Amniotic epithelial cell (primary cell): ENCODE results near the gene RIC3.

Experiments
- DNase-seq: peaks from one replicate; pipeline ENCODE4 v3.0.0-alpha.2; 2010; ENCODE audit warnings: low read depth

RIC3 gene

DNA sequence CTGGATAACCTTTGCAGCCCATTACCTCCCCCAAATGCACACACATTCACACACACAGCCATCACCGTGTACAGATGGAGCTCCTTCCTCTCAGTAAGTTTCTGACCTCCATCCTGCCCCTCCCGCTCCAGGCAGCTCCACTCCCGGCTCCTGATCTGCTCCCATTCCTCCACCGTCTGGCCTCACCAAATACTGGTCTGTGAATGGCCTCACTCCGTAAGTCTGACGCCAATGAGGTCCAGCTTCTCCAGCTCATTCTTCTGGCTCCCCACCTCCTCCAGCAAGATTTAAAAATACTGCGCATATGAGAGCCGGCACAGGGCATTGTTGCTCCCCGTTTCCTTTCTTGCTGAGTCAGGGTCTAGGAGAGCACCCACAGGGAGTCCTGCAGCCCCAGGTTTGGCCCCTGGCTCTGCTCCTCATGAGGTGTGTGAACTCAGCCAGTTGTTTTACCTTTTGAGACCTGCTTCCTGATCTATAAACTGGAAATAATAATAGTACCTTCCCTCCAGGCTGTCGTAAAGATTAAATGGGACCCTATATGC is 101.8 kb downstream of the RIC3 start:
- peak; percentile 44 for DNase-seq

DNA sequence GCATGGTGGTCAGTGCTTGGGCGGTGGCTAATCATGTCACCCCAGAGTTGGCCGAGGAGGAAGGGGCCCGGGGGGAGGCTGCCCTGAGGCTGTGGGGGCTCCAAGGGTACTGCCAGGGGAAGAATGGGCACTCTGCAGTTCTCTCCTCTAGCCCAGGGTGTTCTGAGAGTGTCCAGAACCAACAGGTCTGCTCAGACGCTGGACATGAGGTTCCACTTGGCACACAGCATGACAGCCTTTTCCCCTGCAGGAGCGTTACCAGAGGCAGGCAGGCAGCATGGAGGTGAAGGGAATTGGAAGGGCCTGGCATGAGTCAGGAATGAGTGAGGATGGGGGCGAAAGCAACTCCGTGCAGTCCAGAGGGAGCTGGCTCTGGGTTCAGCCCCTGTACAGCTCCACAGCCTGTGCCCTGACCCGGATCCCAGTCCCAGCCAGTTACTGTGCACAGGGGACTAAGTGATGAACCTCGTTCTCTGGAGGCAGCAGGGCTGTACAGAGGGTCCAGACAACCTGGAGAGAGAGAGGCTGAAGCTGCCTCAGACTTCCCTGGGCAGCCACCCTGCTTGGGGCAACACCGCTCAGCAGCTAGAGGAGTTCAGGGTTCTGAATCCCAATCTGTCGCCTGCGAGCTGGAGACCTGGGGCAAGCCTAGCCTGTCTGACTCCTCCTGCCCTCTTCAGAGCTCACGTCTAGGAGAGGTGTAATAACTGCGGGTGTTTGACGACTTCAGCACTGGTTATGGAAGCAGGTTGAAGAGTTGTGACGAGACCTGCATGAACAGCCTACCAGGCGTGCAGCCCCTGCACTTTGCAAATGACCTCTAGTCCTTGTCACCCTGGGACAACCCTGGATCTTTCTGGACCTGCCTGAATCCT is 102.6 kb downstream of the RIC3 start:
- DNase-seq: no peak

- DNase-seq: no peak
These were observed 103.8 kb downstream of the RIC3 start for GRCh38 chr11:8065031-8065430.

DNA sequence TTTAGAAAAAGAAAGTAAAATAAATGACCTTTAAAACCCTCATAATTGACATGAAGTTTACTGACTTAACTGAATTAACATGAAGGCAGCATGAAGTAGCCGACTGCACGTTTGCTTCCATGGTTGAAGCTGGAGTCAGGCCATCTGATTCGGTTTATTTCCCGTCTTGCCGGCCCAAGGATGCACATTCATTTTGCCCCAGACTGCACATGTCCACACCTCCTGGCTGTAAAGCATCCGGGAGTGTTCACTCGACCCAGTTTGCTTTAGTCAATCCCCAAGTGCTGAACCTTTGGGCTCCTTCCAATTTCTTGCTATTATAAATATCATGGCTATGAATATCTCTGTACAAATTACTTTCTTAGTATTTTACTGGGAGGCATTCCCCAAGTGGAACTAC is 105.5 kb downstream of the RIC3 start:
- DNase-seq: peak; percentile 75

- DNase-seq: no peak
These were observed 106.0 kb downstream of the RIC3 start for GRCh38 chr11:8062781-8063257.

GRCh38 chr11:8061555-8062428 is 107.0 kb downstream of the RIC3 start:
- no peak for DNase-seq

- DNase-seq: peak; percentile 74
These were observed 107.8 kb downstream of the RIC3 start for GRCh38 chr11:8060801-8061554.

- DNase-seq: no peak
These were observed 108.6 kb downstream of the RIC3 start for GRCh38 chr11:8060146-8060719.

- no peak for DNase-seq
These were observed 109.2 kb downstream of the RIC3 start for GRCh38 chr11:8059571-8060011.

DNA sequence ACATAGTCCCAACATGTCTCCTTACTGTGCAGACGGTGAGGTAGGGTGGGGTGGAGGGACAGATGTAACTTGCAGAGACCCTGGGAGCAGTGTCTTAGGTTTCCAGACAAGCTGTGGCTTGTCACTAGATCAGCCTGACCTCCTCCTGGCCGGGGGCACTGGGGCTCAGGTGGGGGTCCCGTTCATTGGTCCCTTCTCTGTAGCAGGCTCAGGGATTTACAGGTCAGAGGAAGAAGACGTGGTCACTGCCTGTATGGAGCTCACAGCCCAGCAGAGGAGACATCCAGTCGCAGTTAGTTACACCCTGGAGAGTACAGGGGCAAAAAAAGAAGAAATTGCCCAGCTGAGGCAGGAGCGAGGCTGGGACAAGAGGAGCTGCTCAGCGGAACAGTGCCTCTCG is 109.8 kb downstream of the RIC3 start:
- DNase-seq: no peak

GRCh38 chr11:8058216-8058615 is 110.6 kb downstream of the RIC3 start:
- DNase-seq: no peak

GRCh38 chr11:8056810-8057463 is 111.9 kb downstream of the RIC3 start:
- peak; percentile 93 for DNase-seq
